Keratinocyte (primary cell): ENCODE data around the gene CCDC167.

ENCODE experiments used
- EZH2 ChIP-seq: IDR thresholded peaks from one replicate; pipeline ENCODE4 v1.6.1; 2012; ENCODE audit warnings: inconsistent platforms, mild to moderate bottlenecking, low read length, moderate library complexity
- TF ChIP-seq, protein P1 (sequence below), 3 experiments: IDR thresholded peaks in 1 of 3; conservative IDR thresholded peaks in 1 of 3; optimal IDR thresholded peaks in 1 of 3; 2 replicates in 2 of 3; 3 replicates in 1 of 3; pipeline versions ENCODE3 to v1.5.1; 2011; ENCODE audit warnings: low read length in 3 of 3, mild to moderate bottlenecking in 3 of 3, moderate library complexity in 2 of 3, control low read depth in 1 of 3, inconsistent platforms in 1 of 3; ENCODE audit not compliant: insufficient read depth in 2 of 3; ENCODE audit errors: extremely low read depth in 1 of 3

- TF ChIP-seq, protein P1, sequence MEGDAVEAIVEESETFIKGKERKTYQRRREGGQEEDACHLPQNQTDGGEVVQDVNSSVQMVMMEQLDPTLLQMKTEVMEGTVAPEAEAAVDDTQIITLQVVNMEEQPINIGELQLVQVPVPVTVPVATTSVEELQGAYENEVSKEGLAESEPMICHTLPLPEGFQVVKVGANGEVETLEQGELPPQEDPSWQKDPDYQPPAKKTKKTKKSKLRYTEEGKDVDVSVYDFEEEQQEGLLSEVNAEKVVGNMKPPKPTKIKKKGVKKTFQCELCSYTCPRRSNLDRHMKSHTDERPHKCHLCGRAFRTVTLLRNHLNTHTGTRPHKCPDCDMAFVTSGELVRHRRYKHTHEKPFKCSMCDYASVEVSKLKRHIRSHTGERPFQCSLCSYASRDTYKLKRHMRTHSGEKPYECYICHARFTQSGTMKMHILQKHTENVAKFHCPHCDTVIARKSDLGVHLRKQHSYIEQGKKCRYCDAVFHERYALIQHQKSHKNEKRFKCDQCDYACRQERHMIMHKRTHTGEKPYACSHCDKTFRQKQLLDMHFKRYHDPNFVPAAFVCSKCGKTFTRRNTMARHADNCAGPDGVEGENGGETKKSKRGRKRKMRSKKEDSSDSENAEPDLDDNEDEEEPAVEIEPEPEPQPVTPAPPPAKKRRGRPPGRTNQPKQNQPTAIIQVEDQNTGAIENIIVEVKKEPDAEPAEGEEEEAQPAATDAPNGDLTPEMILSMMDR (optimal IDR thresholded peaks at IDR 0.05 in 1 of 3, IDR thresholded peaks at IDR 0.05 in 1 of 3, conservative IDR thresholded peaks at IDR 0.05 in 1 of 3; ENCODE audit: extremely low read depth in 1 of 3, insufficient read depth in 2 of 3, low read length in 3 of 3): no peak
- no peak for TF ChIP-seq EZH2
These were observed 40.3 kb upstream of the CCDC167 start for GRCh38 chr6:37540029-37540352.
